Measurements from ENCODE around the gene AREL1. TPM values are rescaled to one million over a fixed set of nuclear protein-coding genes. Genes with fewer than 3 reads are reported as not detected.

Gene AREL1
- total RNA-seq, 1 experiment from 2014 or later, result 20.0 TPM

Other genes starting within 250 kb of the AREL1 start
- gene NPC2, start 219.8 kb downstream of the AREL1 start, total RNA-seq (2014; rRNA removed; shearing (Covaris generic)), result 144 and 156 TPM in 2 replicates
- gene ISCA2, start 219.3 kb downstream of the AREL1 start, total RNA-seq (2014; rRNA removed; shearing (Covaris generic)), result 44.5 and 45.3 TPM in 2 replicates
- gene LTBP2, start 100.8 kb downstream of the AREL1 start, total RNA-seq (2014; rRNA removed; shearing (Covaris generic)), result 1.3 and 2.0 TPM in 2 replicates
- 24.9 and 32.2 TPM in 2 replicates for gene FCF1, start 64 bp upstream of the AREL1 start, total RNA-seq (2014; rRNA removed; shearing (Covaris generic))
- gene YLPM1, start 50.2 kb upstream of the AREL1 start, total RNA-seq (2014; rRNA removed; shearing (Covaris generic)), result 10.1 and 29.6 TPM in 2 replicates
- gene PROX2, start 163.1 kb upstream of the AREL1 start, total RNA-seq (2014; rRNA removed; shearing (Covaris generic)), result not detected in 2 replicates
- gene DLST, start 168.8 kb upstream of the AREL1 start, total RNA-seq (2014; rRNA removed; shearing (Covaris generic)), result 71.0 and 76.7 TPM in 2 replicates
- 5.4 and 12.4 TPM in 2 replicates for gene RPS6KL1, start 210.2 kb upstream of the AREL1 start, total RNA-seq (2014; rRNA removed; shearing (Covaris generic))
- gene PGF, start 242.5 kb upstream of the AREL1 start, total RNA-seq (2014; rRNA removed; shearing (Covaris generic)), result 4.6 and 6.9 TPM in 2 replicates

Measured in H7 (cell line).